HG03565 (cell line): ENCODE data around the gene CMTM6.
"Not testable (repeated sequence)": the region's sequence is repeated elsewhere in the genome, so short reads cannot be mapped to it uniquely, and the experiment has no call there.

Source experiments
- ATAC-seq: cut with Tn5 transposase; IDR thresholded peaks from one replicate; pipeline ENCODE4 v1.9.1; 2021; ENCODE audit warnings: mild to moderate bottlenecking, moderate library complexity; ENCODE audit not compliant: unreplicated experiment

The CMTM6 gene

DNA sequence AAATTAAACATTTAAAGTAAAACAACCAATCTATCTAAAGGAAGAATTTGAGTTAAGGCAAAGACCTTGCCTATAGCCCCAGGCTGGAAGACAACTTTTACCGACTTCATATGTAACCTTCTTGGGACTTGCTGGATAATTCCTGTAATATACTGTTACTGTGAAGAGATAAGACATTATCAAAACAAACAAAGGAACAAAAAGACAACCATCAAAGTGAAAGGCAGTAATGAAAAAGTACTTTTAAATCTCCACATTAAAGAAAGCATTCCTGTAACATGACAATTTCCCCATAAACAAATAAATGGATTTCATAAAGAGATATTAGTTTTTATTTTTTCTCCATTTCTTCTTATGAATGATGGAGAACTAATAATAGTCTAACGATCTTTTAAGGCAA, 2.4 kb downstream of the CMTM6 start:
- no peak for ATAC-seq

DNA sequence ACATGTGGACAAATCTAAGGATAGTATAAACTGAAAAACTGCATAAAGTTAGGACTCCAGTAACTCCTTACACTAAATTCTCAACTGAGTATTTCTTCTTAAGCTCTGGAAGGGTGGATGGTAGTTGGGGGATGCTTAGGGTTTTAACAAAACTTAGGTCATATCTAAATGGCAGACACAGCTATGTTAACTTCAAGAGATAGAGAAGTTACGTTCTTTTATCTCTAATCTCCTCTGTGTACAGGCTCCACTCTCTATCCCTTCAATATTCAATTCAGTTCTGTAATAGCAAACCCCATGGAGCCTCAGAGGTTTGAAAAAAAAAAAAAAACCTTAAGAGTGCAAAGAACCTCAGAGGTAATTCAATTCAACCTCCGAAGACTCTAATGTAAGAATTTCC, 3.1 kb downstream of the CMTM6 start:
- no peak for ATAC-seq

DNA sequence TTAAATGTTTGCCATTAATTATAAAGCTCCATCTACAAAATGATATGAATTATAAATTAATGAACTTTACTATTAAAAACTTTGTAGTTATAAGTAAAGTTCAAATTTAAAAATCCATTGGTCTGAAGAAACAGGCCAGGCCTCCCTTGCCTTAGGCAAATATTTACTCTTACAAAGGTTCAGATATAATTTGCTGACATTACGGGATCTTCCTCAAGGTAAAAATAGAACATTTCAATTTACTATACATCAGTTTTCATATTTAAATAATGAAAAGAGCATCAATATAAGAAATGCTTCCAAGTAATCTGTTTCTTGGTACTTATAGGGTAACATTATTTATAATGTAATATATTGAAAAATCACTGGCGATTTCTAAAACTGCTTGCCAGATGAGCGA, 3.7 kb downstream of the CMTM6 start:
- ATAC-seq: no peak

DNA sequence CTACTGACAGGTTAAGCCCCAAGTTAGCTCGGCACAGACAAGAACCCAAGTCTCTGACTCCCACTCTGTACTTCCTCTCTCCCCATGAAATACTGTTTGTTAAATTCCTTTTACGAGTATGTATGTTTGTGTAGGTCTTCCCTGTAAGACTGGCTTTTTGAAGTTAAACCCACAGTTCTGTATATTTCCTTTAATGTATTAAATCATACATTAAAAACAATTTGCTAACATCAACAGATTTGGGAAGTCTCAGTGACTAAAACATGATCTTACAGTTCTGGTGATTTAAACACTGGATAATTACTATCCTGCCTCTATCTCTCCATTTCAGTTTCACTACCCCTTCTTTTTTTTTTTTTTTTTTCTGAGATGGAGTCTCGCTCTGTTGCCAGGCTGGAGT, 4.4 kb downstream of the CMTM6 start:
- no peak for ATAC-seq

DNA sequence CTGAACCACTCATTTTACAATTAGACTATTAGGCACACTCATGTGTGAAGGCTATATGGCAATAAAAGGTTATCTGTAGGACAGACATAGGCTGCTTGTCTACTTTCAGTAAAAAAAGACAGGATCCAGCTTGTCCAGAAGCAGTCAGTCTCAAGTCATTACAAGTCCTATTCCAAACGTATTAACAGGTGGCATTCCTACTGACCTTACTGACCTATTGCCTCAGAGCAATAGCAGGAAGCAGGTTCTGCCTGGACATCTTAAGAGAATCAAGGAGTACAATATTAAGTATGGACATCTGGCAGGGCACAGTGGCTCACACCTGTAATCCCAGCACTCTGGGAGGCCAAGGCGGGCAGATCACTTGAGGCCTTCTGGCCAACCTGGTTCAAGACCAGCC, 7.0 kb downstream of the CMTM6 start:
- no peak for ATAC-seq

DNA sequence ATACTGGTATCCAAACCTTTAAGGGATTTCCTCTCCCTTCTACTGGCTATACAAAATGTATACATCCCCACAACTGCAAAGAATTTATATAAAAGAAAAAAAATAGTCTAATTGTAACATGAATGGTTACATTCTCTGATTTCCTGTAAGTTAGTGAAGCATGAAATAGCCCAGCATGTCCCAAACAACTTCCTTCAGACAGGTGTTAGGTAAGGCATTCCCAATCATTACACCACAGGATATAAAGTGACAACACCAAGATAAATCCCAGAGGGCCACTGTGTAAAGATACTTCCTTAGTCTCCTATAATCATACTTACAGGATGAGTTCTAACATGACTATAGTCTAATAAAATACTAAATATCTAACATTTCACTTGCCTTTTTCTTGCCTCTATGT, 7.6 kb downstream of the CMTM6 start:
- ATAC-seq: no peak

DNA sequence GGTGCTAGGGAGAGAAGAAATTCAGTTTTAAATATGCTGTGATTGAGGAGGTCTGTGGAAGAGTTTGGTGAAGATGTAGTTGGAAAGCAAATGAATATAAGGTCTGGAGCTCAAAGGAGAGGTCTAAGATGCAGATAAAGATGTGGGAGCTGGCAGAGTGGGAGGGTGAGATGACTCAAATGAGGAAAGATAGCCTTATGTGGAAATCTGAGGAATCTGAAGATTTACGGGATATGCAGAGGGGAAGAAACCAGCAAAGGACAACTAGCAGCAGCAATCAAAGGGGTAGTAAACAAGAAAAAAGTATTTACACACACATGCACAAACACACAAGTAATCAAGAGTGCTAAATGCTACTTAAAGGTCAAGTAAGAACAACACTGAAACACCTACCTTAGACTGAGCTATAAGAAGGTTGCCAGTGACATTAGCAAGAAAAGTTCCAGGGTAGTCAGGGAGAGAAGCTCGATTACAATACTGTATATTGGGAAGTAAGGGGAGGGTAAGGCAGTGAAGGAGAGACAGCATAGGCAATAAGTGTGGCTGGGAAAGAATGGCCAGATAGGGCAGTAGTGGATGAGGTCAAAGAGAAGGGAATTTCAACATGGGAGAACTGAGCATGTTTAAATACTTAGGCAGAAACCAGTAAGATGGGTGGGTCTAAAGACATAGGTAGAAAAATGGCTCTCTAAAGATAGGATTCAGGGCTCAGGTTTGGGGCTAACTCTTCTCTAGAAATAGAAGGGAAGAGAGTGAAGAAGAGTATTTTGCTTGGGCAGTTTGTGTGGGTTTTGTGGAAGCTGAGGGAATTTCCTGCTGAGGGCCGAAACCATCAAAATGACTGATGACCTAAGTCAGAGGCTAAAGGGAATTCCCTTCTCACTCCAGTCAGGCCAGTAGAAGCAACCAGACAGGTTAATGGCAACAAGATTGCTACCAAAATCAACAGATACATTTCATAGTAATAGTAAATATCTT, 8.9 kb downstream of the CMTM6 start:
- ATAC-seq: peak; percentile 69

DNA sequence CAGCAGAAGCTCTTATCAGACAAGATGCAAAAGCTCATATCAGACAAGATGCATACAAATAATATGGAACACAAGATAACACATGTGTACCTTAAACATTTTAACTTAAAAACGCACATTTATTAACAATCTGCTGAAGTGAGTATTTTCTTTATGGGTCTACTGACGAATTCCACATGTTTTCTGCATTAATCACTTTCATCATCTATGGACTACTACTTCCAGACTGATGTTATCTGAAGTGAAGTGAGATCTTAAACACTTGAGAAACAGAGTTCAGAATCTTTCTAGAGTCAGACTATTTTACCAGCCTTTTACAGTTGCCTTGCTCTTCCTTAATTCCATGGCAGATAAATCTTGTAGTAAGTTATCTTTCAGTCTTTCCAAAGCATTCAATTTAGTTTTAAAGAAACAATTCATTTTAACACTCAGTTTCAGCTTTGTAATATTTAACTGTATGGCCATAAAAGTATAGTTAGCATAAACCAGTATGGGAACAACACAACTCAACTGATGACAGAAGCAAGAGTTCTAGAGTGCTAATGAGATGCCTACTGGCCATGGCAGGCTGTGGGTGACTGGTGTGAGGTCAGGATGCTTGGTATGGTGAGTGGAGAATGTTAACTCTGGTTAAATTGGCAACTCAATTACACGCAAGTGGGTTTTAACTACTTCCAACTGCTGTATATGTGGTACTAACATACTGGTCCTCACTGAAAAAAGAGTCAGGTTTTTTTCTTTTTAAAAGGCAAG, 9.8 kb downstream of the CMTM6 start:
- no peak for ATAC-seq

DNA sequence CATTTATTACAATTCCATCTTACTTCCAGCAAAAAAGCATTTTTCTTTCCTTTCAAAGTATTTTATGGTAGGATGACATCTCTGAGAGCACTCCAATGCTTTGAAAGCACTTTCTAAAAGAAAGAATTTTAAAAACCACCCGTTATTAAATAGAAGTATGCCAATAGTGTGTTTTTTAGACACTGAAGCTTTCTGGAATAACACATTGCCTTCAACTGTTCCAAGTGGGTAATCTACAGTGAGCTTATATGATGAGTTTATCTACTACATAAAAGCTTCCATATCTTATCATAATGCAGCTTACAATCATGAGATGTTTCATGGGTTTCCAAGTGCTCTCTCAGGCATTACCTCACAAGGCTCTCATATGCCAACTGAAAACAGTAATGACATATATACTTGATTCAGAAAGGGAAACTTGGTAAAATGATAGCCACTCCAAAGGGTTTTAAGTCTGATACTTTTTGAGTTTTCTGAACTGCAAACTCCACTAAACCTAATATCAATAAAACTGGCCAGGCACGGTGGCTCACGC, 14.1 kb downstream of the CMTM6 start:
- no peak for ATAC-seq

DNA sequence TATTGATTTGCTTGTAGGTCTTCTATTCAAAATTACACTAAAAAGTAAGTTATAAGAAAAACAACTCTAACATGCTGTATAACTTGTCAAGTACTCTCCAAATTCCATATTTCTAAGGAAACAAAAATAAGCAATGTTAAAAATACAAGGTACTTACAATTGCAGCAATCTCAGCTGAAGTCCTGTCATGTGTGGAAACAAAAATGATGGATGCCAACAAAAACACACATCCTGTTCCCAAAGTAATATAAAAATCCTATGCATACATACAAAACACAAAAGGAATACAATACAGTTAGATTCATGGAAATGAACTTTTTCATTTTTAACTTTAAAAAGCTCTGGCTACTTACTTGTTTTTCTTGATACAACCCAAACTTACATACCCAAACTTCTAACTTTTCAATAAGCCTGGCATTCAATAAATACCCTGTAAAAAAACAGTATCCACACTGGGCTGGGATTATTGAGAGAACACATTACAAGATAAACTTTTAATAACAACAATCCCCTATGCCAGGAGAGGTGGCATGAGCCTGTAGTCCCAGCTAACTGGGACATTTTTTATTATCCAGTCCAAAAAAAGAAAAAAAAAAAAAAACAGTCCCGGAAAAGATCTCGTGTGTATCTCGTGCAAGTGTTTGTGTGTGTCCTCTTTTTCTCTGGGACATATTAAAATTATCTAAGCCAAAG, 14.7 kb downstream of the CMTM6 start:
- ATAC-seq: no peak

DNA sequence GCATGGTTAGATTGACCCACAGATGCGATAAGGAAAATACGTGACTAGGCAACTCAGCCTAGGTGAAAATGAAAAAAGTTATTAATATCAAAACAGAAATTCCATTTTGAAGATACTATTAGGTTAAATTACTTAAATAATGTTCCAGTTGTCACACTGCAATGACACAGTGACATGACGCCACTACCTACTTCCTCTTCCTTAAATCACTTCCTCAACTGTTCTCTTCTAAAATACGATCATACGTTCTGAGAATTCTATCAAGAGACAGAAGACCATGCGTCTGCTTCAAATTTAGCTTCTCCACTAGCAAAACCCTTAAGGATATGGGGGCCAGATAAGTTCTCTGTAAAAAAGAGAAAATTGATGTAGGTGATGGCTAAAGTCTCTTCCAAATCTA, 18.2 kb downstream of the CMTM6 start:
- no peak for ATAC-seq

DNA sequence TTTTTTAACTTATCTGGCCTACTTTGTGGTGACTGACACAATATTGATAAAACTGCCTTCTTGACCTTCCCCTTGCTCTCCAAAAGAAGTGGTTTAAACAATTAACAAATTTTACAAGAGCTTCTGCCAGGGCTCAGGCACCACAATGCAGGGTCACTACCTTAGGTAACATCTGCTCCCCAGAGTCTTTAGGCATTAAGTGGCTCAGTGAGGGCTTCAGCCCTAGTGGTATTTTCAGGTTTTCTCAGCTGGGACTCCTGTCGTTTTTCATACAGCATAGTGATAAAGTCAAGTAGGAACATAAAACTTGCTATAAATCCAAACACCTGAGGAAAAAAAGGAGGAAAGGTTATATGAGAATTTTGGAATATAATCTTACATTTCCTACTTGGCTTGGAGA, 18.9 kb downstream of the CMTM6 start:
- no peak for ATAC-seq

DNA sequence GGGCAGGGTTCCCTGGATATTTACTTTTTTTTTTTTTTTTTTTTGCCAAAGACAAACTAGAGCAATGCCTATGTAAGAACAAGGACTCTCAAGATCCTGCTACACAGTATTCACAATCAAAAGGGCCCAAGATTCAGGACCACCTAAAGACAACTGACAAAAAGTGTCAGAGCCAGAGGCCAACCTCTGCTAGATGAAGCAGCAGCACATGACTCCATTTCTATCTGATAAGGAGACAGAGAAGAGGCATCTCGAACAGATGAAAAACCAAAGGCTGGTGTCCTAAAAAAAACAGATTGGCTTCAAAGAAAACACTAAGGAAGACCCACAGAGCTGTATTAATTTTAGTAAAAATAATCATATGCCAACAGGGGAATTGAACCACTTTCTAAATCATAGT, 20.0 kb downstream of the CMTM6 start:
- ATAC-seq: no peak

DNA sequence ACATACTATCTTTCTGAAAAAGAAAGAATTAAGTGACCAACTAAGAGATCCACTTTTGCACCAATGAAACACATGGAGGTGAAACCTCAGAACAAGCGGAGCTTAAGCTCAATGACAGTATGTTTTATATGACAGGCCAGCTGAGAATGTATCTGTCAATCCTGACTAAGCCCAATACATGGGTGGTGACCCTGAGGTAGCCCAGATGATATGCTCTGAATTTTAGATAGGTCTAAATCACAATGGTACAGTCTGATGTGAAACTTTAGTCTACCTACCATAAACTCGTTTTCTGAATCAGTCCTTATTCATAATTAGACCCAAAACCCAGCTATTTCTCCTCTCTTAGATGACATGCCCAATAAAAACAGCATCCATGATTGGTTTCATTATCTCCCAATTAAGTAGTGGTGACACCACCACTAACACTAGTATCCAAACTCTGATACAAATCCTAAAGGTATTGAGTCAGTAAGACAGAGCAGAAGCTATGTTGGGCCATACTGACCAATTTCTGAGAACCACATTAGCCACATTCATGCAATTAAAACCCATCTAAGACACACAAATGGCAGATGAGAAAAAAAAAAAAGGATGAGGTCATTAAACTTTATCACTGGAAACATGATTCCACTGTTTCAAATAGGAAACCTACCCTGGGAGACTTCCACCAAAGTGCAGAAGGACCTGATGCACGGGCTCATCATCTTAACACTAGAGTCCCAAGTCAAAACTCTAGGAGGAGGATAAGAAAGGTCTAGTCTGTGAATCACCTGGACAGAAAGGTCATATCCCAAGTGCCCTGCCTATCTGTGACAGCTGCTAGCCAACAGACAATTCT, 20.6 kb downstream of the CMTM6 start:
- ATAC-seq: no peak

DNA sequence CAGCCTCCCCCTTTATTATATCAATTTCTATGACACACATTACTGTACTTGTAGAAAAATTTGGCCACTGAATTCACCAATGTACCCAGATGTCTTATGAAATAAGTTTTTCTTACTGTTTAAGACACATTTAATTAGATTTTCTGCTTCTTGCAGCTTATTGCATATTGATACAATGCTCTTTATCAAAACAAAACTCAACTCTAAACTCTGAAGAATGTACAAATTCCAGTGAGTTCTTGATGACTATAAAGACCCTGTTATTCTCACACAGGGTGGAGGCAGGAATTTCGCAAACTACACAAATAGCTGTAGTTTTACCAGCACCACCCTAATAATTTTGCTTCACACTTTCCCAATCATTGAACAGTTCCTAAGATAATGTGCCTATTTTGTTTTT, 22.0 kb downstream of the CMTM6 start:
- no peak for ATAC-seq

DNA sequence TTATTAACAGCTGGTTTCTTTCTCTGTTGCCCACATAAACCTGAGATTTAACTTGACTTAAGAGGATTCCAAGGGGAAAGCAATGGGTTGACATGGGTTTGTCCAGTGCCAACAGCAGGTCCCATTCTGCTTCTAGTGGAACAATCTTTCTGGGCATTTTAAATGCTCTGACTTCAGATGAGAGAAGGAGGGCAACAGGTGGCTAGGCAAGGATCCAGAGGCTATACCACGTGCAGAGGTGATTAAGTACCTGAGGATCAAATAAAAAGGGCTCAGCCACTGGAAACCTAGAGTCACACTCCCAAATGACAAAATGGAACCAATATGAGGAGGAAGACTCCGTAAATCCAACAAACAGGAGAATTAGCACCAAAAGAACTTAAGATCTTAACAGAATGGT, 28.5 kb downstream of the CMTM6 start:
- no peak for ATAC-seq

DNA sequence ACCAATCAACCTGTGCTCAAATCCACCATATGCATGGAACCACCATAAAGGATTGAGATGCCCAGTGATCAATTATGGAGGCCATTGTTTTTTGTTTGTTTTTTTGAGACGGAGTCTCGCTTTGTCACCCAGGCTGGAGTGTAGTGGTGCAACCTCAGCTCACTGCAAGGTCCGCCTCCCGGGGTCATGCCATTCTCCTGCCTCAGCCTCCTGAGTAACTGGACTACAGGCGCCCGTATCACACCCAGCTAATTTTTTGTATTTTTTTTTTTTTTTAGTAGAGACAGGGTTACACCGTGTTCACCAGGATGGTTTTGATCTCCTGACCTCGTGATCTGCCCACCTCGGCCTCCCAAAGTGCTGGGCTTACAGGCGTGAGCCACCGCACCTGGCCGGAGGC, 30.5 kb downstream of the CMTM6 start:
- not testable (repeated sequence) for ATAC-seq

DNA sequence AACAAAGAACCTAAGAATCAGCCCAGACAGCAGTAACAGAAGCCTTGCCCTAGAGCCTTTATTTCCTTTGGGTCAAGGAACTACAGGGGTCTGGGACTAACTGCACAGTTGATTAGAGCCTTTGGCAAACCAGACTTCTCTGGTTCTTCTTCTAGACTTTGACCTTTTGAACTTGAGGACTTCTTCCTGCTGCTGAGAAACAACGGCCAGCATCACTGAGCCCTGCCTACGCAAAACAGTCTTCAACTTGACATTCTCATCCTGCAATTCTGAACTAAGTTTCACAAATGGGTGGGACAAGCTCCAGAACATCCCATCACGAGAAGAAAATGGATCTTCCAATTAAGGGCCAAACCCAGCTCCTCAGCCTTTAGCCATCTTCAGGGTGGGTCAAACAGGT, 31.4 kb downstream of the CMTM6 start:
- ATAC-seq: no peak

DNA sequence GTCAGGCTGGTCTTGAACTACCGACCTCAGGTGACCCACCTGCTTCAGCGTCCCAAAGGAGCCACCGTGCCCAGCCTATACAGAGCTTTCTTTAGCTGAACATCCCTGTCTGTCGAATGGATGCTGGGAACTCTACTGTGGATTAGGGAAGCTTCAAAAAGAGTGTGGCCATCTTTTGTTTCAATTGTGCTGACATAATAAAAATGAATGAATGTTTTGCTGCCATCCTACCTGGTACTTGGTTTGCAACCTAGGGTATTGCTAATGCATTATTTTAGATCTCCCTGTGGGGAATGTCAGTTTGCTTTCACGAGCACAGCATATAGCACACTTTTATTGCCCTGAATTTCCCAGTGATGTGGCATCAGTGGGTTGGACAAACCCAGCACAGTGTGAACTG, 32.3 kb downstream of the CMTM6 start:
- ATAC-seq: no peak

DNA sequence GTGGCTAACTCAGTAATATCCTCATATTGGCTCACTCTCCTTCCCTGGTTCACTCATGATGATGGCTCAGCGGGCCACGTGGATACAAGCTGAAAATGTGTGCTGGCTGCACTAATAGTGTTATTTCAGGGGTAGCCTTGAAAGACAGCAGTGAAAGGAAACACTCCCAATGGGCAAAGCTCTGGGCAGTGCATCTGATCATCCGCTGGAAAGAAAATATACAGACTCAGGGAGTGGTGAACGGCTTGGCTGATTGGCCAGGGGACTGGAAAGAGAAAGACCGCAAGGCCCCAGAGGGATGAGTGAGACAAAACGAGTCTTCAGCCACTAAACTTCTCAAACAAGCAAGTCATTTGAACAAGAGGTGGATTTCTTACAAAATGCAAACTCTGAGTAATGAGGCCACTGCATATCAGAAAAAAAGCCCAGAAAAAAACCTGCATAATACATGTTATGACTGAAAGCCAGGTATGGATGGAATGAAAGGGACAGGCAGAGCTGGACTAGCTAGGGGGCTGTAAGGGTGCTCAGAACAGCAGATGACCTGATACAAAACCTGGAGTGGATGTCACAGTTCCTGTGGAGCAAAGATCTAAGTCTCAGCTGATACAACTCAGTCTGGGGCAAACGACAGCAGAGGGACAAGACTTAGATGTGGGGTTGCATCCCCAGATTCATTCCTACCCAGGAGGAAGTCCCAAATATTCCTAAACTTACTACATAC, 33.3 kb downstream of the CMTM6 start:
- ATAC-seq: peak; percentile 18
